Neuronal stem cell (in vitro differentiated cells): ENCODE data around the gene HOXB9.

Source experiments
- DNase-seq: peaks from one replicate; pipeline ENCODE4 v3.0.0-alpha.2; 2013; ENCODE audit warnings: low spot score
- H2AFZ ChIP-seq: one replicate; pipeline ENCODE4 v1.6.1; 2013; ENCODE audit warnings: mild to moderate bottlenecking, low read length, inconsistent platforms
- H2AK5ac ChIP-seq: 2 replicates; pipeline ENCODE4 v1.6.1; 2013; ENCODE audit warnings: low read depth, mild to moderate bottlenecking, inconsistent platforms, low read length, moderate library complexity, mixed read lengths
- H2BK120ac ChIP-seq: 2 replicates; pipeline ENCODE4 v1.6.1; 2013; ENCODE audit warnings: low read depth, mild to moderate bottlenecking, inconsistent platforms, low read length, moderate library complexity, mixed read lengths
- H2BK12ac ChIP-seq: one replicate; pipeline ENCODE4 v1.6.1; 2013; ENCODE audit warnings: low read length, inconsistent platforms
- H2BK15ac ChIP-seq: 2 replicates; pipeline ENCODE4 v1.6.1; 2013; ENCODE audit warnings: mild to moderate bottlenecking, low read length, inconsistent platforms, mixed read lengths
- H2BK5ac ChIP-seq: one replicate; pipeline ENCODE4 v1.6.1; 2013; ENCODE audit warnings: inconsistent platforms, mild to moderate bottlenecking, low read length, moderate library complexity
- H3K14ac ChIP-seq: one replicate; pipeline ENCODE4 v1.6.1; 2013; ENCODE audit warnings: low read length, inconsistent platforms
- H3K18ac ChIP-seq: 2 replicates; pipeline ENCODE4 v1.6.1; 2013; ENCODE audit warnings: low read length, inconsistent platforms
- H3K23ac ChIP-seq: 2 replicates; pipeline ENCODE4 v1.6.1; 2013; ENCODE audit warnings: low read depth, mild to moderate bottlenecking, mixed read lengths, low read length, inconsistent platforms; ENCODE audit not compliant: poor library complexity
- H3K27ac ChIP-seq: replicated peaks from 3 replicates; pipeline ENCODE4 v1.5.1; 2013; ENCODE audit warnings: low read length, inconsistent platforms
- H3K27me3 ChIP-seq, 3 experiments: 2 replicates each; pipeline ENCODE4 v1.6.1; 2013; ENCODE audit warnings: low read length in 3 of 3, mild to moderate bottlenecking in 2 of 3, inconsistent platforms in 1 of 3, low read depth in 1 of 3, mixed read lengths in 1 of 3, moderate library complexity in 1 of 3; ENCODE audit not compliant: control insufficient read depth in 3 of 3, insufficient read depth in 3 of 3
- H3K36me3 ChIP-seq, 2 donors: replicated peaks in 1 of 2; 2 replicates each; pipeline ENCODE4 v1.6.1; 2013; ENCODE audit warnings: low read length in 2 of 2; ENCODE audit not compliant: control insufficient read depth in 2 of 2, insufficient read depth in 2 of 2
- H3K4ac ChIP-seq: 2 replicates; pipeline ENCODE4 v1.6.1; 2013; ENCODE audit warnings: inconsistent platforms, mild to moderate bottlenecking, low read length, moderate library complexity
- H3K4me1 ChIP-seq, 2 donors: 1 replicate in 1 of 2; 2 replicates in 1 of 2; pipeline ENCODE4 v1.6.1; 2013; ENCODE audit warnings: low read length in 2 of 2, low read depth in 1 of 2; ENCODE audit not compliant: control insufficient read depth in 2 of 2, insufficient read depth in 1 of 2
- H3K4me2 ChIP-seq: one replicate; pipeline ENCODE4 v1.6.1; 2013; ENCODE audit warnings: mild to moderate bottlenecking, low read length, inconsistent platforms; ENCODE audit not compliant: insufficient read depth, poor library complexity, severe bottlenecking
- H3K4me3 ChIP-seq, 2 donors: 2 replicates each; pipeline ENCODE4 v1.5.1; 2013; ENCODE audit warnings: low read length in 2 of 2, mild to moderate bottlenecking in 2 of 2, inconsistent platforms in 1 of 2, moderate library complexity in 1 of 2
- H3K79me1 ChIP-seq: one replicate; pipeline ENCODE4 v1.6.1; 2013; ENCODE audit warnings: low read depth, mild to moderate bottlenecking, inconsistent platforms, low read length, moderate library complexity
- H3K9ac ChIP-seq: one replicate; pipeline ENCODE4 v1.6.1; 2013; ENCODE audit warnings: mild to moderate bottlenecking, low read depth, low read length, inconsistent platforms; ENCODE audit not compliant: poor library complexity
- H3K9me3 ChIP-seq, 2 donors: replicated peaks in 1 of 2; 2 replicates each; pipeline versions ENCODE3 to v1.6.1; 2013; ENCODE audit warnings: low read length in 2 of 2, mild to moderate bottlenecking in 2 of 2, inconsistent platforms in 1 of 2, low read depth in 1 of 2, mixed read lengths in 1 of 2, moderate library complexity in 1 of 2; ENCODE audit not compliant: control insufficient read depth in 2 of 2, insufficient read depth in 1 of 2
- H4K8ac ChIP-seq: one replicate; pipeline ENCODE4 v1.6.1; 2013; ENCODE audit warnings: low read depth, mild to moderate bottlenecking, inconsistent platforms, low read length, moderate library complexity
- H4K91ac ChIP-seq: one replicate; pipeline ENCODE4 v1.6.1; 2013; ENCODE audit warnings: low read length, low read depth, mild to moderate bottlenecking, inconsistent platforms; ENCODE audit not compliant: poor library complexity
- WGBS, 2 donors: extraction: QIAGEN DNeasy Blood & Tissue Kit; methylation state at CpG; one replicate each; pipeline ENCODE4 v1.1.7; 2013; ENCODE audit warnings: missing lambda C conversion rate in 2 of 2, mixed read lengths in 1 of 2; ENCODE audit not compliant: insufficient read length in 2 of 2, insufficient replicate concordance in 1 of 2; ENCODE audit errors: extremely low coverage in 2 of 2; 5-methylcytosine and 5-hydroxymethylcytosine counted together

HOXB9 gene

GRCh38 chr17:48663134-48663924 lies 37.2 kb upstream of the HOXB9 start:
- Histone ChIP-seq H3K4me2 (no peak overlapping the region), H3K4ac (no peak overlapping the region), H3K27ac (no peak overlapping the region), H3K4me1 (no peaks in the 10 kb centered on the region), H3K4me3 (no peak overlapping the region), H2AK5ac (no peak overlapping the region), H3K9ac (no peak overlapping the region), H3K79me1 (peaks cover 2% of the 10 kb centered on the region), H2BK15ac (no peak overlapping the region), H4K8ac (no peak overlapping the region), H3K23ac (no peak overlapping the region), H3K27me3 (peaks cover 0 to 14% (median 1%) of the 10 kb centered on the region in 3 experiments), H2BK5ac (no peak overlapping the region), H3K9me3 (no peaks in the 10 kb centered on the region), H3K18ac (no peak overlapping the region), H2BK120ac (no peak overlapping the region), H3K14ac (no peak overlapping the region), H4K91ac (no peak overlapping the region), H2AFZ (no peak overlapping the region), H3K36me3 (no peaks in the 10 kb centered on the region), H2BK12ac (no peak overlapping the region)
- WGBS, 2 donors: no CpG with 5 or more reads among the region's 8 CpGs
- DNase-seq: no peak

GRCh38 chr17:48655913-48656312 lies 29.8 kb upstream of the HOXB9 start:
- Histone ChIP-seq H3K18ac (no peak overlapping the region), H3K27ac (no peak overlapping the region), H3K79me1 (no peaks in the 10 kb centered on the region), H2BK5ac (no peak overlapping the region), H3K36me3 (no peaks in the 10 kb centered on the region), H3K4me3 (no peak overlapping the region), H3K14ac (no peak overlapping the region), H3K27me3 (peaks cover 0 to 22% (median 1%) of the 10 kb centered on the region in 3 experiments), H3K4ac (no peak overlapping the region), H4K8ac (no peak overlapping the region), H3K9me3 (no peaks in the 10 kb centered on the region), H3K23ac (no peak overlapping the region), H2BK120ac (no peak overlapping the region), H4K91ac (no peak overlapping the region), H3K4me1 (no peaks in the 10 kb centered on the region), H2BK12ac (no peak overlapping the region), H2AFZ (no peak overlapping the region), H3K4me2 (no peak overlapping the region), H3K9ac (no peak overlapping the region), H2BK15ac (no peak overlapping the region), H2AK5ac (no peak overlapping the region)
- no peak for DNase-seq

GRCh38 chr17:48649741-48650140 lies 23.6 kb upstream of the HOXB9 start:
- Histone ChIP-seq H3K79me1 (no peaks in the 10 kb centered on the region), H3K9me3 (no peaks in the 10 kb centered on the region), H3K9ac (no peak overlapping the region), H2BK12ac (no peak overlapping the region), H3K27me3 (peaks cover 25 to 52% (median 46%) of the 10 kb centered on the region in 3 experiments), H4K8ac (no peak overlapping the region), H3K36me3 (no peaks in the 10 kb centered on the region), H4K91ac (no peak overlapping the region), H3K14ac (no peak overlapping the region), H2BK5ac (no peak overlapping the region), H3K4me3 (no peak overlapping the region), H2AFZ (no peak overlapping the region), H3K18ac (no peak overlapping the region), H3K4me1 (no peaks in the 10 kb centered on the region), H3K4me2 (no peak overlapping the region), H3K23ac (no peak overlapping the region), H2BK120ac (no peak overlapping the region), H3K4ac (no peak overlapping the region), H2AK5ac (no peak overlapping the region), H2BK15ac (no peak overlapping the region), H3K27ac (no peak overlapping the region)
- DNase-seq: no peak
- WGBS, 2 donors: no CpG with 5 or more reads among the region's 1 CpG

- H3K14ac ChIP-seq: no peak overlapping the region
- no peak overlapping the region for H3K23ac ChIP-seq
- H3K4me3 ChIP-seq: no peak overlapping the region
- H3K9ac ChIP-seq: no peak overlapping the region
- no peak for DNase-seq
- H2BK12ac ChIP-seq: no peak overlapping the region
- no peak overlapping the region for H2AFZ ChIP-seq
- no CpG with 5 or more reads among the region's 1 CpG for WGBS, 2 donors
- H3K9me3 ChIP-seq: no peaks in the 10 kb centered on the region
- H2BK5ac ChIP-seq: no peak overlapping the region
- no peak overlapping the region for H3K4me2 ChIP-seq
- no peak overlapping the region for H3K4ac ChIP-seq
- no peak overlapping the region for H2BK15ac ChIP-seq
- H4K8ac ChIP-seq: no peak overlapping the region
- H3K79me1 ChIP-seq: no peaks in the 10 kb centered on the region
- no peak overlapping the region for H2AK5ac ChIP-seq
- H3K27me3 ChIP-seq: peaks cover 31 to 70% (median 64%) of the 10 kb centered on the region in 3 experiments
- no peak overlapping the region for H2BK120ac ChIP-seq
- no peak overlapping the region for H4K91ac ChIP-seq
- no peaks in the 10 kb centered on the region for H3K4me1 ChIP-seq
- H3K18ac ChIP-seq: no peak overlapping the region
- no peaks in the 10 kb centered on the region for H3K36me3 ChIP-seq
- no peak overlapping the region for H3K27ac ChIP-seq
Measured at GRCh38 chr17:48647963-48648245, 21.7 kb upstream of the HOXB9 start.
